GM12865 (cell line): ENCODE measurements around the gene KIF13A.

ENCODE experiments used
- DNase-seq: peaks from one replicate; pipeline ENCODE4 v3.0.0; 2010; ENCODE audit warnings: low read depth
- H3K4me3 ChIP-seq: 2 replicates; pipeline ENCODE4 v1.5.1; 2011; ENCODE audit warnings: mild to moderate bottlenecking, low read depth, low read length, control low read depth
- CTCF ChIP-seq: IDR thresholded peaks from 2 replicates; pipeline ENCODE4 v1.5.1; 2011; ENCODE audit warnings: low read length, control low read depth, low read depth, inconsistent platforms; ENCODE audit not compliant: insufficient read depth; ENCODE audit errors: missing control alignments

KIF13A gene

GRCh38 chr6:17842014-17842776 lies 145.2 kb downstream of the KIF13A start:
- no peak overlapping the region for H3K4me3 ChIP-seq
- no peak for DNase-seq
- TF ChIP-seq CTCF, result no peak

- no peak for TF ChIP-seq CTCF
- no peak overlapping the region for H3K4me3 ChIP-seq
- no peak for DNase-seq
Observed at GRCh38 chr6:17839513-17840223, 147.8 kb downstream of the KIF13A start.

GRCh38 chr6:17836293-17836692 lies 151.1 kb downstream of the KIF13A start:
- TF ChIP-seq CTCF, result no peak
- no peak for DNase-seq
- H3K4me3 ChIP-seq, result no peak overlapping the region

- no peak overlapping the region for H3K4me3 ChIP-seq
- no peak for TF ChIP-seq CTCF
- DNase-seq, result no peak
Observed at GRCh38 chr6:17835784-17836183, 151.7 kb downstream of the KIF13A start.

GRCh38 chr6:17831135-17831534 lies 156.3 kb downstream of the KIF13A start:
- TF ChIP-seq CTCF, result no peak
- no peak overlapping the region for H3K4me3 ChIP-seq
- no peak for DNase-seq

GRCh38 chr6:17829905-17830304 lies 157.5 kb downstream of the KIF13A start:
- DNase-seq, result no peak
- no peak for TF ChIP-seq CTCF
- H3K4me3 ChIP-seq, result no peak overlapping the region
